Measurements from ENCODE around the gene IQCH.

- TF ChIP-seq CTCF (IDR thresholded peaks at IDR 0.05) (peak; percentile 28; the same call in 2 of the 3 replicates), BCL3 (IDR thresholded peaks at IDR 0.05) (peak; percentile 91), SREBF2 (IDR thresholded peaks at IDR 0.05) (no peak), POLR2A (IDR thresholded peaks at IDR 0.05; ENCODE audit: low read length) (peak; percentile 84), REST (IDR thresholded peaks at IDR 0.05) (peak; percentile 76), MAZ (IDR thresholded peaks at IDR 0.05; ENCODE audit: borderline replicate concordance, low read depth, low read length) (no peak)
Measured at GRCh38 chr15:67521029-67521782, 266.6 kb downstream of the IQCH start, which contains the start of gene C15orf61.

All from A549 (cell line).